ENCODE data around the gene OTOA. TPM values are rescaled to one million over a fixed set of nuclear protein-coding genes. Genes with fewer than 3 reads are reported as not detected.

The OTOA gene
- total and polyA plus RNA-seq, 2 donors (not counting 3 experiments of a cell fraction or from before 2014, with no cell fraction given): 0.22 TPM; not detected in 1

DNA sequence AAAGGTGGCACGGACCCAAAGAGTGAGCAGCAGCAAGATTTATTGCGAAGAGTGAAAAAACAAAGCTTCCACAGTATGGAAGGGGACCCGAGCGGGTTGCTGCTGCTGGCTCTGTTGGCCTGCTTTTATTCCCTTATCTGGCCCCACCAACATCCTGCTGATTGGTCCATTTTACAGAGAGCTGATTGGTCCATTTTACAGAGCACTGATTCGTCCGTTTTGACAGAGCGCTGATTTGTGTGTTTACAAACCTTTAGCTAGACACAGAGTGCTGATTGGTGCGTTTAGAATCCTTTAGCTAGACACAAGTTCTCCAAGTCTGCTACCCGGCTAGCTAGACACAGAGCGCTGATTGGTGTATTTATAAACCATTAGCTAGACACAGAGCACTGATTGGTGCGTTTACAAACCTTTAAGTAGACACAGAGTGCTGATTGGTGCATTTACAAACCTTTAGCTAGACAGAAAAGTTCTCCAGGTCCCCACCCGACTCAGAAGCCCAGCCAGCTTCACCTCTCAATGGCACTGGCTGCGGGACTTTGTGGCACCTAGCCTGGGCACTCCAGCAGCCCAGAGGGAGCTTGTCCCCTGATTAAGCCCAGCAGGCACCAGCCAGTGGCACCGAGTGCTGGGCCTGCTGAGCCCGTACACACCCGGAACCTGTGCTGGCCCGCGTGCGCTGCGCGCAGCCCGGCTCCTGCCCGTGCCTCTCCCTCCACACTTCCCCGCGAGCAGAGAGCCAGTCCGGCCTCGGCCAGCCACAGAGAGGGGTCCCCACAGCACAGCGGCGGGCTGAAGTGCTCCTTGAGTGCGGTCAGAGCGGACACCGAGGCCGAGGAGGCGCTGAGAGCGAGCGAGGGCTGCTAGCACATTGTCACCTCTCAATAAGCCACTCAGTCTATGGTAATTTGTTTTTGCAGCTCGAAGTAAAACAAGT, 26.5 kb upstream of the OTOA start:
- dilution Hi-C loops (cut with MboI; ENCODE audit: extremely low pct_ligation_motif_present, low sequenced_read_pairs) (no loop called here), intact Hi-C loops (cut with micrococcal nuclease) (no loop called here)
- ChIA-PET CTCF (interaction anchor here (1.1 to 5.0 kb wide), 3 partner anchors 14 to 20 kb away, joined by 3 to 18 read pairs (median 7); no protein-coding TSS in a partner anchor), POLR2A (no interaction called here)
- no peak for FAIRE-seq
- no peak overlapping the region for H3K9ac ChIP-seq (replicated peaks; ENCODE audit: extremely low read depth, insufficient read depth, low read length)
- peaks cover under 1% of the 10 kb centered on the region for H4K20me1 ChIP-seq (replicated peaks; ENCODE audit: control insufficient read depth, extremely low read depth, insufficient read depth, low read length)
- no TSS peak for BruUV-seq (replicated peaks)
- H3K9me3 ChIP-seq (replicated peaks; ENCODE audit: control insufficient read depth, insufficient read depth, low read length): no peaks in the 10 kb centered on the region
- DNase-seq (ENCODE audit: low read depth, low spot score): no peak
- H3K9me1 ChIP-seq (replicated peaks; ENCODE audit: control insufficient read depth, extremely low read depth, insufficient read depth, low read length): no peaks in the 10 kb centered on the region
- peaks cover 9% of the 10 kb centered on the region for H3K4me1 ChIP-seq (ENCODE audit: control insufficient read depth, extremely low read depth, insufficient read depth, low read length)
- peaks cover 9% of the 10 kb centered on the region for H3K79me2 ChIP-seq (ENCODE audit: control insufficient read depth, insufficient read depth, low read length)
- no peak overlapping the region for H3K4me2 ChIP-seq (ENCODE audit: insufficient read depth, low read length)
- H3K4me3 ChIP-seq (replicated peaks in 1 of 3; ENCODE audit: insufficient read depth in 1 of 3, low read depth in 1 of 3, low read length in 3 of 3): no peak overlapping the region
- no peak overlapping the region for H3K27ac ChIP-seq (ENCODE audit: insufficient read depth, low read depth, low read length)
- no peaks in the 10 kb centered on the region for H3K27me3 ChIP-seq (ENCODE audit: control insufficient read depth in 2 of 2, insufficient read depth in 2 of 2, low read length in 2 of 2)
- no peaks in the 10 kb centered on the region for H3K36me3 ChIP-seq (ENCODE audit: control insufficient read depth in 2 of 2, extremely low read depth in 1 of 2, insufficient read depth in 2 of 2, low read length in 2 of 2)
- no peak for TF ChIP-seq MYC (IDR thresholded peaks at IDR 0.05; ENCODE audit: low read depth, low read length)
- TF ChIP-seq, protein P1, sequence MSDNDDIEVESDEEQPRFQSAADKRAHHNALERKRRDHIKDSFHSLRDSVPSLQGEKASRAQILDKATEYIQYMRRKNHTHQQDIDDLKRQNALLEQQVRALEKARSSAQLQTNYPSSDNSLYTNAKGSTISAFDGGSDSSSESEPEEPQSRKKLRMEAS (IDR thresholded peaks at IDR 0.05; ENCODE audit: insufficient read depth, insufficient read length): no peak
- H2AFZ ChIP-seq (ENCODE audit: low read depth, low read length): no peak overlapping the region

DNA sequence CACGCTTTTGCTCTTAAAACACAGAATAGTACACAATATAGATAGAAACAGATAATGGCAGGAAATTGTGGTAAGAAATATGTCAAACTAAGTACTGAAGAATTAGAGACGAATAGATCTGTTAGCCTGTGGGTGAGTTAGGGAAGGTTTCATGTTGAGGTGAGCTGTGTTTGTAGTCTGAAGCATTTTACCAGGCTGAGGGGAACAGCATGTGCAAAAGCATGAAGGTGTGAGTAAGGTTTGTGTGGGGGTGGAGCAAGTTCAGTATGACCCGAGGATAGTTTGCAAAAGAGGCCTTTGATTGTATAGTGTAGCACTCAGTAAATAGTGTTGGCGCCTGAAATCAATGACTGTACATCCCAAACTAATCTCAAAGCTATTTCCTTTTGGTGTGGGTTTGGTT, 25.2 kb upstream of the OTOA start:
- intact Hi-C loops (cut with micrococcal nuclease) (no loop called here), dilution Hi-C loops (cut with MboI; ENCODE audit: extremely low pct_ligation_motif_present, low sequenced_read_pairs) (no loop called here)
- Histone ChIP-seq H3K4me2 (ENCODE audit: insufficient read depth, low read length) (peak overlapping the region; percentile 52), H3K36me3 (ENCODE audit: control insufficient read depth in 2 of 2, extremely low read depth in 1 of 2, insufficient read depth in 2 of 2, low read length in 2 of 2) (no peaks in the 10 kb centered on the region), H3K9me1 (replicated peaks; ENCODE audit: control insufficient read depth, extremely low read depth, insufficient read depth, low read length) (no peaks in the 10 kb centered on the region), H3K9ac (replicated peaks; ENCODE audit: extremely low read depth, insufficient read depth, low read length) (no peak overlapping the region), H3K79me2 (ENCODE audit: control insufficient read depth, insufficient read depth, low read length) (peaks cover 9% of the 10 kb centered on the region), H3K27ac (ENCODE audit: insufficient read depth, low read depth, low read length) (no peak overlapping the region), H3K4me1 (ENCODE audit: control insufficient read depth, extremely low read depth, insufficient read depth, low read length) (peaks cover 9% of the 10 kb centered on the region), H3K4me3 (replicated peaks in 1 of 3; ENCODE audit: insufficient read depth in 1 of 3, low read depth in 1 of 3, low read length in 3 of 3) (no peak overlapping the region), H3K27me3 (ENCODE audit: control insufficient read depth in 2 of 2, insufficient read depth in 2 of 2, low read length in 2 of 2) (no peaks in the 10 kb centered on the region), H4K20me1 (replicated peaks; ENCODE audit: control insufficient read depth, extremely low read depth, insufficient read depth, low read length) (peaks cover 3% of the 10 kb centered on the region), H3K9me3 (replicated peaks; ENCODE audit: control insufficient read depth, insufficient read depth, low read length) (no peaks in the 10 kb centered on the region), H2AFZ (ENCODE audit: low read depth, low read length) (no peak overlapping the region)
- POLR2A ChIA-PET: no interaction called here
- no TSS peak for BruUV-seq (replicated peaks)
- no peak for TF ChIP-seq MYC (IDR thresholded peaks at IDR 0.05; ENCODE audit: low read depth, low read length)
- TF ChIP-seq POLR2A (IDR thresholded peaks at IDR 0.05; ENCODE audit: low read depth, low read length): no peak
- peak; percentile 60 for TF ChIP-seq FOS (IDR thresholded peaks at IDR 0.05; ENCODE audit: borderline replicate concordance, insufficient read depth, low read length)
- TF ChIP-seq, protein P2, sequence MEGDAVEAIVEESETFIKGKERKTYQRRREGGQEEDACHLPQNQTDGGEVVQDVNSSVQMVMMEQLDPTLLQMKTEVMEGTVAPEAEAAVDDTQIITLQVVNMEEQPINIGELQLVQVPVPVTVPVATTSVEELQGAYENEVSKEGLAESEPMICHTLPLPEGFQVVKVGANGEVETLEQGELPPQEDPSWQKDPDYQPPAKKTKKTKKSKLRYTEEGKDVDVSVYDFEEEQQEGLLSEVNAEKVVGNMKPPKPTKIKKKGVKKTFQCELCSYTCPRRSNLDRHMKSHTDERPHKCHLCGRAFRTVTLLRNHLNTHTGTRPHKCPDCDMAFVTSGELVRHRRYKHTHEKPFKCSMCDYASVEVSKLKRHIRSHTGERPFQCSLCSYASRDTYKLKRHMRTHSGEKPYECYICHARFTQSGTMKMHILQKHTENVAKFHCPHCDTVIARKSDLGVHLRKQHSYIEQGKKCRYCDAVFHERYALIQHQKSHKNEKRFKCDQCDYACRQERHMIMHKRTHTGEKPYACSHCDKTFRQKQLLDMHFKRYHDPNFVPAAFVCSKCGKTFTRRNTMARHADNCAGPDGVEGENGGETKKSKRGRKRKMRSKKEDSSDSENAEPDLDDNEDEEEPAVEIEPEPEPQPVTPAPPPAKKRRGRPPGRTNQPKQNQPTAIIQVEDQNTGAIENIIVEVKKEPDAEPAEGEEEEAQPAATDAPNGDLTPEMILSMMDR (IDR thresholded peaks at IDR 0.05; ENCODE audit: extremely low read depth in 1 of 2, insufficient read depth in 1 of 2, low read depth in 1 of 2, low read length in 2 of 2): no peak
- TF ChIP-seq JUN (IDR thresholded peaks at IDR 0.05; ENCODE audit: borderline replicate concordance, insufficient read depth, insufficient read length, low read depth): peak; percentile 4
- peak; percentile 13 for TF ChIP-seq GATA2 (IDR thresholded peaks at IDR 0.05; ENCODE audit: insufficient read depth, insufficient read length, low read depth, low read length)
- CTCF ChIA-PET: interaction anchor here (0.7 to 5.0 kb wide), 6 partner anchors 12 to 55 kb away, joined by 3 to 72 read pairs (median 5); no protein-coding TSS in a partner anchor
- DNase-seq (ENCODE audit: low read depth, low spot score) (no peak), FAIRE-seq (peak; percentile 69)

All from endothelial cell of umbilical vein (primary cell).